ENCODE data around the gene ODF2. TPM values are rescaled to one million over a fixed set of nuclear protein-coding genes. Genes with fewer than 3 reads are reported as not detected.

ODF2 gene
- total and polyA plus RNA-seq, 2 of the 13 experiments (the other 11 are each of a cell fraction or from before 2014, with no cell fraction given) = 9.8 to 31.3 TPM

- TF ChIP-seq CENPT (CRISPR knock-in tag; IDR thresholded peaks at IDR 0.05; ENCODE audit: low read depth) = no peak
- no peak for TF ChIP-seq ZBED4 (CRISPR knock-in tag; IDR thresholded peaks at IDR 0.05; ENCODE audit: borderline replicate concordance)
- TF ChIP-seq BRD4 (CRISPR knock-in tag; IDR thresholded peaks at IDR 0.05) = no peak
Observed at GRCh38 chr9:128456613-128457061, 831 bp downstream of the ODF2 start (continued).

DNA sequence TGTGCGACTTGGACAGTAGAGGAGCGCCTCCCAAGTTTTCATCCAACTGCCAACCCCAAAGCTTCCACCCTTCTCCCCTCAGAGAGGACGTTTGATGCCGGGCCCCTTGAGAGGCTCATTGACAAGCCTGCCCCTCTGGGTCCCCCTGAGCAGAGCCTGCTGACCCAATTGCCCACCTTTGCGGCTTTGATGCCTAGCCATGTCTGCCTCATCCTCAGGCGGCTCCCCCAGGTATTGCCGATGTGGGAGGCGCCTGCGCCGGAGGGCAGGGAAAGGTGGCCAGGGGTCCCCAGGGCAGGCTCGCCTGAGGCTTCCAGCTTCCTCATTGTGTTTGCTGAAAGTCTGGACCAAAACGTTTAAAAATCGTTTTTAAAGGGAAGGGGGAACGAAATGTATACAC, 1.4 kb downstream of the ODF2 start:
- intact Hi-C loops (cut with micrococcal nuclease; ENCODE audit: unreplicated experiment) (no loop called here), in situ Hi-C loops (cut with HindIII; ENCODE audit: extremely low pct_ligation_motif_present, low pct_unique_long_range_greater_than_20kb) (no loop called here)
- ChIA-PET CTCF (ENCODE audit: low intra/inter-chr PET ratio, low total read pairs) (no interaction called here), POLR2A (interaction anchor here (0.9 kb wide), 1 partner anchor 96 kb away, joined by 3 read pairs; no protein-coding TSS in a partner anchor)
- ATAC-seq (no peak), DNase-seq (ENCODE audit: low spot score) (no peak), FAIRE-seq (no peak)
- H3K27ac ChIP-seq (ENCODE audit: extremely low read length, insufficient read depth, low read length) = no peak overlapping the region
- H2AFZ ChIP-seq (ENCODE audit: low read length) = no peak overlapping the region
- H3K9me3 ChIP-seq (ENCODE audit: low read length) = no peaks in the 10 kb centered on the region
- H3K4me2 ChIP-seq (ENCODE audit: low read depth, low read length) = peak overlapping the region; percentile 90
- H3K27me3 ChIP-seq (ENCODE audit: control insufficient read depth in 1 of 2, insufficient read depth in 2 of 2, low read length in 2 of 2) = peaks cover 0 to 6% of the 10 kb centered on the region in 2 experiments; a peak in 2 of 5 replicates
- BruUV-seq (replicated peaks) = no TSS peak
- H3K79me2 ChIP-seq (ENCODE audit: insufficient read depth, low read length) = peaks cover 4% of the 10 kb centered on the region
- H3K9ac ChIP-seq (ENCODE audit: insufficient read depth, low read depth, low read length) = peak overlapping the region; percentile 26
- H4K20me1 ChIP-seq (ENCODE audit: insufficient read depth, low read length) = no peaks in the 10 kb centered on the region
- peaks cover 15% of the 10 kb centered on the region for H3K4me1 ChIP-seq (ENCODE audit: insufficient read depth, low read length)
- TF ChIP-seq ZBTB46 (CRISPR knock-in tag; IDR thresholded peaks at IDR 0.05; ENCODE audit: borderline replicate concordance) = no peak
- no peak for TF ChIP-seq HNRNPL (IDR thresholded peaks at IDR 0.05; ENCODE audit: low read depth, low read length)
- TF ChIP-seq ZNF562 (CRISPR knock-in tag; IDR thresholded peaks at IDR 0.05; ENCODE audit: borderline replicate concordance) = no peak
- TF ChIP-seq ZNF614 (CRISPR knock-in tag; IDR thresholded peaks at IDR 0.05; ENCODE audit: borderline replicate concordance) = no peak
- TF ChIP-seq WIZ (CRISPR knock-in tag; IDR thresholded peaks at IDR 0.05) = no peak
- no peak for TF ChIP-seq RFX5 (IDR thresholded peaks at IDR 0.05; ENCODE audit: low read depth, low read length)
- no peak for TF ChIP-seq ZNF33A (CRISPR knock-in tag; IDR thresholded peaks at IDR 0.05; ENCODE audit: borderline replicate concordance)
- H3K4me3 ChIP-seq (replicated peaks in 1 of 3; ENCODE audit: insufficient read depth in 1 of 3, low read depth in 2 of 3, low read length in 3 of 3) = peak overlapping the region; percentile 60 to 91 (median 77); a peak in 5 of 6 replicates
- 67% methylated on average over 14 of the region's 14 CpGs for WGBS (ENCODE audit: low lambda C conversion rate)
- H3K36me3 ChIP-seq (replicated peaks in 1 of 2; ENCODE audit: control insufficient read depth in 1 of 2, insufficient read depth in 2 of 2, low read length in 2 of 2) = peaks cover 10 to 24% of the 10 kb centered on the region in 2 experiments; a peak in 4 of 5 replicates

All from HepG2 (cell line).